Right lobe of liver (tissue), 4 donors: ENCODE measurements around the gene ANKRD31.

ENCODE experiments used
- POLR2A ChIP-seq: fragments of 450-650 bp; IDR thresholded peaks from one replicate; pipeline ENCODE4 v1.6.1; 2017; ENCODE audit warnings: antibody characterized with exemption, mild to moderate bottlenecking
- TF ChIP-seq, protein P1 (sequence below), 4 donors: fragments of 200-600 bp in 3 of 4; fragments of 450-650 bp in 1 of 4; IDR thresholded peaks; one replicate each; pipeline versions ENCODE4 v1.5.1 to v1.8.0; 2016 to 2022; ENCODE audit warnings: antibody characterized with exemption in 4 of 4, mild to moderate bottlenecking in 2 of 4
- donor health status: DM: no; HTN: no; CAD: no.
- donor health status: DM: no; HTN: no; CAD: no.
- donor health status: DM: no; HTN: yes; CAD: no.

DNA sequence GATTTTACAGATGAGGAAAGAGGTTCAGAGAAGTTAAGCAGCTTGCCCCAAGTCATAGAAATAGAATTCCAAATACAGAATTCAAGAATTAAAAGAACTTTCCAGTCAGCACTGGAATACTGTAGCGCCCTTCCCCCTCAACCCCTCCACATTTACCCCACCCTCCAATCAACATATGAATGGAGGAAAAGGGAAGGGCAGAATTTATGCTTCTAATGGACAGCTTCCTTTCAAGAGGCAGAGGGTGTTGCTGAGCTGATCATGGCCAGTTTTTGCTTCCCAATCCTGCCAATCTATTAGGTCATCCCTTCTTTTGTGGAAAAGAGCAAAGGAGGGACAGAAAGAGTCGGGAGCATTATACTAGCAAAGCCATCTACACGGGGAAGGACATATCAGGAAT lies 39.1 kb upstream of the ANKRD31 start:
- TF ChIP-seq, protein P1, sequence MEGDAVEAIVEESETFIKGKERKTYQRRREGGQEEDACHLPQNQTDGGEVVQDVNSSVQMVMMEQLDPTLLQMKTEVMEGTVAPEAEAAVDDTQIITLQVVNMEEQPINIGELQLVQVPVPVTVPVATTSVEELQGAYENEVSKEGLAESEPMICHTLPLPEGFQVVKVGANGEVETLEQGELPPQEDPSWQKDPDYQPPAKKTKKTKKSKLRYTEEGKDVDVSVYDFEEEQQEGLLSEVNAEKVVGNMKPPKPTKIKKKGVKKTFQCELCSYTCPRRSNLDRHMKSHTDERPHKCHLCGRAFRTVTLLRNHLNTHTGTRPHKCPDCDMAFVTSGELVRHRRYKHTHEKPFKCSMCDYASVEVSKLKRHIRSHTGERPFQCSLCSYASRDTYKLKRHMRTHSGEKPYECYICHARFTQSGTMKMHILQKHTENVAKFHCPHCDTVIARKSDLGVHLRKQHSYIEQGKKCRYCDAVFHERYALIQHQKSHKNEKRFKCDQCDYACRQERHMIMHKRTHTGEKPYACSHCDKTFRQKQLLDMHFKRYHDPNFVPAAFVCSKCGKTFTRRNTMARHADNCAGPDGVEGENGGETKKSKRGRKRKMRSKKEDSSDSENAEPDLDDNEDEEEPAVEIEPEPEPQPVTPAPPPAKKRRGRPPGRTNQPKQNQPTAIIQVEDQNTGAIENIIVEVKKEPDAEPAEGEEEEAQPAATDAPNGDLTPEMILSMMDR (IDR thresholded peaks at IDR 0.05) = no peak
- no peak for TF ChIP-seq POLR2A
